H1 (cell line): ENCODE measurements around the gene KIAA0040.

Experiments
- EP300 ChIP-seq, 2 experiments: IDR thresholded peaks; 1 replicate in 1 of 2; 2 replicates in 1 of 2; pipeline ENCODE4 v1.6.1; 2011 to 2012; ENCODE audit warnings: low read depth in 2 of 2, low read length in 2 of 2, mild to moderate bottlenecking in 2 of 2, borderline replicate concordance in 1 of 2, inconsistent platforms in 1 of 2, moderate library complexity in 1 of 2
- GTF2F1 ChIP-seq: IDR thresholded peaks from 2 replicates; pipeline ENCODE4 v1.6.1; 2012; ENCODE audit warnings: low read depth, low read length, improper control_type of control experiment, borderline replicate concordance
- MAFK ChIP-seq: IDR thresholded peaks from 2 replicates; pipeline ENCODE4 v1.6.1; 2012; ENCODE audit warnings: low read depth, mild to moderate bottlenecking, improper control_type of control experiment, low read length
- POLR2A ChIP-seq, 2 experiments: IDR thresholded peaks; 1 replicate in 1 of 2; 2 replicates in 1 of 2; pipeline ENCODE4 v1.6.1; 2011; ENCODE audit warnings: low read depth in 2 of 2, low read length in 2 of 2, mild to moderate bottlenecking in 2 of 2; ENCODE audit errors: control extremely low read depth in 1 of 2
- RBBP5 ChIP-seq: IDR thresholded peaks from 2 replicates; pipeline ENCODE4 v1.7.1; 2012; ENCODE audit warnings: low read depth, mild to moderate bottlenecking, inconsistent platforms, low read length, moderate library complexity, borderline replicate concordance
- SAP30 ChIP-seq: fragments of 300-600 bp; sonication (generic); IDR thresholded peaks from 2 replicates; pipeline ENCODE4 v1.7.1; 2012; ENCODE audit warnings: low read length, moderate library complexity, mild to moderate bottlenecking, inconsistent platforms; ENCODE audit not compliant: insufficient read depth, insufficient replicate concordance
- TF ChIP-seq, protein P1 (sequence below), 3 experiments: IDR thresholded peaks; 1 replicate in 2 of 3; 2 replicates in 1 of 3; pipeline versions ENCODE4 v1.5.1 to v1.6.1; 2011; ENCODE audit warnings: low read length in 3 of 3, mild to moderate bottlenecking in 3 of 3, inconsistent platforms in 2 of 3, low read depth in 1 of 3, moderate library complexity in 1 of 3; ENCODE audit not compliant: insufficient read depth in 1 of 3; ENCODE audit errors: control extremely low read depth in 1 of 3

DNA sequence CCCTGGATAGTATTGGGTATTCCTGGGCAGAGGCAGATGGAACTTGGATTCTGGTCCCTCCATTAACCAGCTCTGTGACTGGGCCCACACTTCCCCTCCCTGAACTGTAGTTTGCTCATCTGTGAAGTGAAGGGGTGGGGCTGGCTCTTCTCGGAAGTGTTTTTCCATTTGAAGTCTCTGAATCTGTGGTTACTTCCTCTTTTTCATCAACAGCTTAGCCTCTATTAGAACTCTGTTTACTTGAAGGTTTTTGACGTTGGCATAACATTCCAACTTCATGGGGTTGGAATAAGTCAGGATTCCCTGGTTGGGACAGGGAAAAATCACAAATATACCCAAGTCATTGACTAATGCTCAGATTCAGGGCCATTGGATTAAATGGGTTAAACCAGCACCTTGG lies 3.6 kb downstream of the KIAA0040 start:
- TF ChIP-seq SAP30: no peak
- TF ChIP-seq GTF2F1: no peak
- TF ChIP-seq, protein P1, sequence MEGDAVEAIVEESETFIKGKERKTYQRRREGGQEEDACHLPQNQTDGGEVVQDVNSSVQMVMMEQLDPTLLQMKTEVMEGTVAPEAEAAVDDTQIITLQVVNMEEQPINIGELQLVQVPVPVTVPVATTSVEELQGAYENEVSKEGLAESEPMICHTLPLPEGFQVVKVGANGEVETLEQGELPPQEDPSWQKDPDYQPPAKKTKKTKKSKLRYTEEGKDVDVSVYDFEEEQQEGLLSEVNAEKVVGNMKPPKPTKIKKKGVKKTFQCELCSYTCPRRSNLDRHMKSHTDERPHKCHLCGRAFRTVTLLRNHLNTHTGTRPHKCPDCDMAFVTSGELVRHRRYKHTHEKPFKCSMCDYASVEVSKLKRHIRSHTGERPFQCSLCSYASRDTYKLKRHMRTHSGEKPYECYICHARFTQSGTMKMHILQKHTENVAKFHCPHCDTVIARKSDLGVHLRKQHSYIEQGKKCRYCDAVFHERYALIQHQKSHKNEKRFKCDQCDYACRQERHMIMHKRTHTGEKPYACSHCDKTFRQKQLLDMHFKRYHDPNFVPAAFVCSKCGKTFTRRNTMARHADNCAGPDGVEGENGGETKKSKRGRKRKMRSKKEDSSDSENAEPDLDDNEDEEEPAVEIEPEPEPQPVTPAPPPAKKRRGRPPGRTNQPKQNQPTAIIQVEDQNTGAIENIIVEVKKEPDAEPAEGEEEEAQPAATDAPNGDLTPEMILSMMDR (IDR thresholded peaks at IDR 0.05; ENCODE audit: control extremely low read depth in 1 of 3, insufficient read depth in 1 of 3, low read depth in 1 of 3, low read length in 3 of 3): no peak
- TF ChIP-seq POLR2A (IDR thresholded peaks at IDR 0.05; ENCODE audit: control extremely low read depth in 1 of 2, low read depth in 2 of 2, low read length in 2 of 2): no peak
- TF ChIP-seq RBBP5: no peak
- TF ChIP-seq MAFK: no peak
- TF ChIP-seq EP300 (IDR thresholded peaks at IDR 0.05; ENCODE audit: borderline replicate concordance in 1 of 2, low read depth in 2 of 2, low read length in 2 of 2): no peak
